IMR-90 (cell line): ENCODE measurements around the gene CSNK1G2. TPM values are rescaled to one million over a fixed set of nuclear protein-coding genes. Genes with fewer than 3 reads are reported as not detected.
A peak's percentile ranks its signal among the peaks of the same experiment; 100 is the strongest.

Source experiments
- ATAC-seq: fragments of 200-7000 bp; cut with Tn5 transposase; 2 replicates; pipeline ENCODE4 v1.9.1; 2020; ENCODE audit warnings: low read depth, mild to moderate bottlenecking, moderate library complexity
- BruUV-seq: library from RNA; stranded (reverse); fragments of 400-500 nt; replicated peaks from 2 replicates; lab custom pipeline; 2021; lab: Mats Ljungman, UMichigan
- CTCF ChIA-PET: fragments of 300-600 bp; formaldehyde crosslinking; extraction: SDS; loops from one replicate; lab custom pipeline; 2021; ENCODE audit warnings: antibody characterized with exemption; lab: Yijun Ruan, JAX
- POLR2A ChIA-PET: fragments of 300-600 bp; sonication (Branson Sonifier 250); formaldehyde crosslinking; loops from one replicate; lab custom pipeline; 2022; ENCODE audit warnings: antibody characterized with exemption; ENCODE audit not compliant: unreplicated experiment; lab: Charles Lee
- DNase-seq: peaks from one replicate; pipeline ENCODE4 v3.0.0; 2013
- H2AFZ ChIP-seq: replicated peaks from 2 replicates; pipeline ENCODE3; 2013; ENCODE audit warnings: low read length, mild to moderate bottlenecking; ENCODE audit not compliant: poor library complexity
- H2AK5ac ChIP-seq: 2 replicates; pipeline ENCODE4 v1.6.1; 2013; ENCODE audit warnings: low read depth, low read length, inconsistent platforms
- H2AK9ac ChIP-seq: replicated peaks from 2 replicates; pipeline ENCODE3; 2013; ENCODE audit warnings: mild to moderate bottlenecking, low read depth, low read length, moderate library complexity; ENCODE audit not compliant: poor library complexity
- H2BK120ac ChIP-seq: 2 replicates; pipeline ENCODE4 v1.6.1; 2013; ENCODE audit warnings: low read depth, low read length, inconsistent platforms
- H2BK15ac ChIP-seq: 3 replicates; pipeline ENCODE4 v1.6.1; 2013; ENCODE audit warnings: low read depth, low read length, inconsistent platforms
- H2BK20ac ChIP-seq: 2 replicates; pipeline ENCODE4 v1.6.1; 2013; ENCODE audit warnings: low read depth, mild to moderate bottlenecking, inconsistent platforms, low read length, moderate library complexity
- H2BK5ac ChIP-seq: 2 replicates; pipeline ENCODE4 v1.6.1; 2013; ENCODE audit warnings: mild to moderate bottlenecking, low read depth, low read length, inconsistent platforms; ENCODE audit not compliant: poor library complexity, severe bottlenecking
- H3K14ac ChIP-seq: replicated peaks from 2 replicates; pipeline ENCODE4 v1.6.1; 2013; ENCODE audit warnings: low read depth, low read length, inconsistent platforms
- H3K18ac ChIP-seq: 2 replicates; pipeline ENCODE4 v1.6.1; 2013; ENCODE audit warnings: low read depth, low read length, control low read depth
- H3K23ac ChIP-seq: 2 replicates; pipeline ENCODE4 v1.6.1; 2013; ENCODE audit warnings: low read depth, low read length, inconsistent platforms
- H3K27ac ChIP-seq: 2 replicates; pipeline ENCODE4 v1.5.1; 2013; ENCODE audit warnings: mild to moderate bottlenecking, control low read depth, low read length; ENCODE audit not compliant: insufficient read depth
- H3K27me3 ChIP-seq: 2 replicates; pipeline ENCODE4 v1.6.1; 2013; ENCODE audit warnings: low read length; ENCODE audit not compliant: control insufficient read depth, insufficient read depth
- H3K36me3 ChIP-seq: 2 replicates; pipeline ENCODE4 v1.6.1; 2013; ENCODE audit warnings: low read length, mixed read lengths; ENCODE audit not compliant: control insufficient read depth, insufficient read depth
- H3K4ac ChIP-seq: 2 replicates; pipeline ENCODE4 v1.6.1; 2013; ENCODE audit warnings: low read depth, low read length, inconsistent platforms
- H3K4me1 ChIP-seq: 2 replicates; pipeline ENCODE4 v1.6.1; 2013; ENCODE audit warnings: low read length, mixed read lengths; ENCODE audit not compliant: control insufficient read depth, insufficient read depth
- H3K4me2 ChIP-seq: 2 replicates; pipeline ENCODE4 v1.6.1; 2013; ENCODE audit warnings: low read depth, mild to moderate bottlenecking, control low read depth, low read length, moderate library complexity
- H3K4me3 ChIP-seq: 2 replicates; pipeline ENCODE4 v1.5.1; 2013; ENCODE audit warnings: low read depth, mild to moderate bottlenecking, control low read depth, low read length, moderate library complexity; ENCODE audit not compliant: insufficient read depth
- H3K56ac ChIP-seq: 2 replicates; pipeline ENCODE4 v1.6.1; 2013; ENCODE audit warnings: low read length, inconsistent platforms; ENCODE audit not compliant: insufficient read depth; ENCODE audit errors: extremely low read depth
- H3K79me1 ChIP-seq, 2 experiments: 2 replicates each; pipeline ENCODE4 v1.6.1; 2013; ENCODE audit warnings: low read length in 2 of 2, inconsistent platforms in 1 of 2, low read depth in 1 of 2
- H3K9ac ChIP-seq: 2 replicates; pipeline ENCODE4 v1.6.1; 2013; ENCODE audit warnings: low read depth, low read length, control low read depth
- H3K9me1 ChIP-seq: 2 replicates; pipeline ENCODE4 v1.6.1; 2013; ENCODE audit warnings: low read length, inconsistent platforms; ENCODE audit not compliant: insufficient read depth
- H3K9me3 ChIP-seq: 2 replicates; pipeline ENCODE4 v1.6.1; 2013; ENCODE audit warnings: low read length; ENCODE audit not compliant: control insufficient read depth, insufficient read depth
- H4K20me1 ChIP-seq: 2 replicates; pipeline ENCODE4 v1.6.1; 2013; ENCODE audit warnings: low read length, inconsistent platforms; ENCODE audit not compliant: insufficient read depth
- H4K5ac ChIP-seq: 2 replicates; pipeline ENCODE4 v1.6.1; 2013; ENCODE audit warnings: mild to moderate bottlenecking, low read depth, low read length, control low read depth
- H4K8ac ChIP-seq, 2 experiments: 2 replicates each; pipeline ENCODE4 v1.6.1; 2013; ENCODE audit warnings: low read depth in 2 of 2, low read length in 2 of 2, control low read depth in 1 of 2, inconsistent platforms in 1 of 2
- H4K91ac ChIP-seq: 2 replicates; pipeline ENCODE4 v1.6.1; 2013; ENCODE audit warnings: low read depth, low read length, inconsistent platforms; ENCODE audit not compliant: insufficient read depth
- BHLHE40 ChIP-seq: fragments of 150-350 bp; IDR thresholded peaks from 2 replicates; pipeline ENCODE4 v1.6.1; 2016; ENCODE audit warnings: mild to moderate bottlenecking, low read depth, low read length
- CEBPB ChIP-seq: IDR thresholded peaks from 2 replicates; pipeline ENCODE4 v1.6.1; 2012; ENCODE audit warnings: low read depth, low read length, improper control_type of control experiment
- CHD1 ChIP-seq: IDR thresholded peaks from 2 replicates; pipeline ENCODE4 v1.6.1; 2012; ENCODE audit warnings: low read depth, low read length, improper control_type of control experiment
- FOS ChIP-seq: fragments of 150-350 bp; IDR thresholded peaks from 2 replicates; pipeline ENCODE4 v1.6.1; 2016; ENCODE audit warnings: low read depth, low read length
- MAFK ChIP-seq: IDR thresholded peaks from 2 replicates; pipeline ENCODE4 v1.6.1; 2012; ENCODE audit warnings: low read depth, low read length, improper control_type of control experiment
- MAZ ChIP-seq: IDR thresholded peaks from 2 replicates; pipeline ENCODE4 v1.6.1; 2012; ENCODE audit warnings: low read depth, mild to moderate bottlenecking, low read length, improper control_type of control experiment, moderate library complexity, borderline replicate concordance
- MXI1 ChIP-seq: IDR thresholded peaks from 2 replicates; pipeline ENCODE4 v1.6.1; 2012; ENCODE audit warnings: low read depth, mild to moderate bottlenecking, low read length, moderate library complexity, borderline replicate concordance
- POLR2A ChIP-seq: IDR thresholded peaks from 2 replicates; pipeline ENCODE4 v1.6.1; 2012; ENCODE audit warnings: mild to moderate bottlenecking, low read depth, low read length
- RAD21 ChIP-seq: IDR thresholded peaks from 2 replicates; pipeline ENCODE4 v1.6.1; 2012; ENCODE audit warnings: low read length, improper control_type of control experiment
- RCOR1 ChIP-seq: IDR thresholded peaks from 2 replicates; pipeline ENCODE4 v1.6.1; 2012; ENCODE audit warnings: mild to moderate bottlenecking, low read length, improper control_type of control experiment; ENCODE audit not compliant: insufficient replicate concordance
- RFX5 ChIP-seq: IDR thresholded peaks from 2 replicates; pipeline ENCODE4 v1.8.0; 2012; ENCODE audit warnings: low read depth, mild to moderate bottlenecking, low read length, moderate library complexity
- SMC3 ChIP-seq: fragments of 150-350 bp; IDR thresholded peaks from 2 replicates; pipeline ENCODE4 v1.6.1; 2016; ENCODE audit warnings: low read depth, mild to moderate bottlenecking, antibody characterized with exemption, low read length, moderate library complexity
- WGBS, 2 experiments: methylation state at CpG; one replicate each; pipeline versions ENCODE4 v1.1.5 to v1.1.7; 2013; ENCODE audit warnings: missing lambda C conversion rate in 2 of 2; ENCODE audit not compliant: insufficient read length in 1 of 2; ENCODE audit errors: extremely low coverage in 2 of 2; 5-methylcytosine and 5-hydroxymethylcytosine counted together
- dilution Hi-C: fragments of 300-500 bp; cut with HindIII; formaldehyde crosslinking; loops from one replicate; pipeline ENCODE4 v1.14.3; 2018; ENCODE audit warnings: low sequenced_read_pairs; ENCODE audit not compliant: unreplicated experiment
- in situ Hi-C: fragments of 300-500 bp; cut with MboI; formaldehyde crosslinking; loops from 3 replicates; pipeline ENCODE4 v1.14.3; 2019; ENCODE audit warnings: low sequenced_read_pairs, inconsistent platforms, mixed read lengths
- intact Hi-C: fragments of 100-400 bp; cut with micrococcal nuclease; formaldehyde crosslinking; loops from 2 replicates; pipeline ENCODE4 v1.10.0; 2022
- polyA plus RNA-seq, 3 experiments: library from polyadenylated mRNA; depleted of rRNA; stranded (reverse); fragments of >200 nt; gene quantifications; 2 replicates each; pipeline ENCODE4 v1.2.3, GENCODE V29; 2012; ENCODE audit warnings: low replicate concordance in 1 of 3
- total RNA-seq: library from RNA; depleted of rRNA; stranded (reverse); fragments of >200 nt; gene quantifications from 2 replicates; pipeline ENCODE4 v1.2.3, GENCODE V29; 2012
- TF ChIP-seq, protein P1 (sequence below): conservative IDR thresholded peaks from 2 replicates; pipeline ENCODE4 v1.5.1; 2012; ENCODE audit warnings: mild to moderate bottlenecking, low read depth, low read length, improper control_type of control experiment

Gene CSNK1G2
- total and polyA plus RNA-seq, 2 of the 4 experiments (the other 2 are of a cell fraction) = 38.0 to 96.3 TPM

DNA sequence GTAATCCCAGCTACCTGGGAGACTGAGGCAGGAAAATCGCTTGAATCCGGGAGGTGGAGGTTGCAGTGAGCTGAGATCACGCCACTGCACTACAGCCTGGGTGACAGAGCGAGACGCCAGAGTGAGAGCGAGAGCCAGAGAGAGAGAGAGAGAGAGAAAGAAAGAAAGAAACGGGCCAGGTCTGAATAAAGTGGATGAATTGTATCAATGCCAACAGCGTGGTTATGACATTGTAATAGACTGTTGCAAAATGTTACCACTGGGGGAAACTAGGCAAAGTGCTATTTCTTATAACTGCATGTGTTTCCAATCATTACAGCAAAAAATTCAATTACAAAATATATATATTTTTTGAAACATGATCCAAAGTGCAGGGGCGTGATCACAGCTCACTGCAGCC lies 86.4 kb downstream of the CSNK1G2 start:
- Histone ChIP-seq H3K27ac (no peak overlapping the region), H2BK5ac (no peak overlapping the region), H4K5ac (no peak overlapping the region), H3K4me3 (no peak overlapping the region), H3K18ac (no peak overlapping the region), H3K9me3 (peaks cover 3% of the 10 kb centered on the region), H3K27me3 (no peaks in the 10 kb centered on the region), H3K4ac (no peak overlapping the region), H4K20me1 (no peaks in the 10 kb centered on the region), H3K9ac (no peak overlapping the region), H3K36me3 (no peaks in the 10 kb centered on the region), H3K14ac (no peak overlapping the region), H4K8ac (no peak overlapping the region), H3K79me1 (no peaks in the 10 kb centered on the region), H4K91ac (no peak overlapping the region), H2AK9ac (no peak overlapping the region), H3K4me1 (peaks cover 6% of the 10 kb centered on the region), H2AK5ac (no peak overlapping the region), H2AFZ (no peak overlapping the region), H3K56ac (no peak overlapping the region), H3K23ac (no peak overlapping the region), H3K9me1 (no peaks in the 10 kb centered on the region), H3K4me2 (no peak overlapping the region), H2BK20ac (no peak overlapping the region), H2BK120ac (no peak overlapping the region), H2BK15ac (no peak overlapping the region)
- peak; percentile 69 for DNase-seq
- 83% methylated on average over 3 of the region's 9 CpGs; no CpG with 5 or more reads in 1 of the 2 experiments for WGBS, 2 experiments
- dilution Hi-C loops = no loop called here
- in situ Hi-C loops = no loop called here
- ChIA-PET CTCF (no interaction called here), POLR2A (no interaction called here)
- no peak for TF ChIP-seq POLR2A
- TF ChIP-seq RFX5 = no peak
- TF ChIP-seq, protein P1, sequence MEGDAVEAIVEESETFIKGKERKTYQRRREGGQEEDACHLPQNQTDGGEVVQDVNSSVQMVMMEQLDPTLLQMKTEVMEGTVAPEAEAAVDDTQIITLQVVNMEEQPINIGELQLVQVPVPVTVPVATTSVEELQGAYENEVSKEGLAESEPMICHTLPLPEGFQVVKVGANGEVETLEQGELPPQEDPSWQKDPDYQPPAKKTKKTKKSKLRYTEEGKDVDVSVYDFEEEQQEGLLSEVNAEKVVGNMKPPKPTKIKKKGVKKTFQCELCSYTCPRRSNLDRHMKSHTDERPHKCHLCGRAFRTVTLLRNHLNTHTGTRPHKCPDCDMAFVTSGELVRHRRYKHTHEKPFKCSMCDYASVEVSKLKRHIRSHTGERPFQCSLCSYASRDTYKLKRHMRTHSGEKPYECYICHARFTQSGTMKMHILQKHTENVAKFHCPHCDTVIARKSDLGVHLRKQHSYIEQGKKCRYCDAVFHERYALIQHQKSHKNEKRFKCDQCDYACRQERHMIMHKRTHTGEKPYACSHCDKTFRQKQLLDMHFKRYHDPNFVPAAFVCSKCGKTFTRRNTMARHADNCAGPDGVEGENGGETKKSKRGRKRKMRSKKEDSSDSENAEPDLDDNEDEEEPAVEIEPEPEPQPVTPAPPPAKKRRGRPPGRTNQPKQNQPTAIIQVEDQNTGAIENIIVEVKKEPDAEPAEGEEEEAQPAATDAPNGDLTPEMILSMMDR = 0 out of 2 replicates have a peak, but pooled peaks have one; percentile 3
- no peak for TF ChIP-seq FOS
- no peak for TF ChIP-seq CHD1
- TF ChIP-seq MXI1 = no peak
- TF ChIP-seq MAFK = no peak
- TF ChIP-seq BHLHE40 = no peak
- TF ChIP-seq SMC3 = no peak
- no peak for TF ChIP-seq RCOR1
- TF ChIP-seq RAD21 = no peak
- no peak for TF ChIP-seq MAZ
- TF ChIP-seq CEBPB = peak; percentile 87
- ATAC-seq = peak; percentile 37; the same call in 1 of the 2 replicates
- intact Hi-C loops = no loop called here
- no TSS peak for BruUV-seq
